ENCODE results near the gene SNRPA1. TPM values are rescaled to one million over a fixed set of nuclear protein-coding genes. Genes with fewer than 3 reads are reported as not detected.

Gene SNRPA1
- total RNA-seq, 2 experiments from 2014 or later, result 121 TPM

DNA sequence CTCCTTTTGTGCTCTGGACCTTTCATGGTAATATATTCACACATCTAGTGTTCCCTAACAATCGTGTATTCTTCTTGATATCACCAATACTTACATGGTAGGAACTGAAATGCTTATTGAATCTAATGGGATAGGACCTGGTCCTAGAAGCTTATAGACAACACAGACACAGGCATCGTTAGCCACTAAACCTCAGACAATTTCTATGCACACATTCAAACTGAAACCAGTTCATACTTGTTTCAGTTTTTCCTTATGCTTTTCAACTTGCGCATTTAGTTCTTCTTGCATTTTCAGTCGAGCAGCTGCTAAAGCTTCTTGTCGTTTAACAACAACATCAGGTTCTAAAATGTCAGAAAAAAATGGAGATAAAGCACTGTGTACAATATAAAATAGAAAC lies 20.0 kb downstream of the SNRPA1 start:
- ATAC-seq (ENCODE audit: low read depth) (no peak), DNase-seq (no peak)
- Mint-ChIP-seq H3K36me3 (peaks cover 22% of the 10 kb centered on the region), H3K4me1 (peaks cover 20% of the 10 kb centered on the region), H3K4me3 (no peak overlapping the region), H3K27me3 (no peaks in the 10 kb centered on the region), H3K9me3 (no peaks in the 10 kb centered on the region), H3K27ac (peak overlapping the region; percentile 10)
- POLR2A ChIA-PET, result interaction anchor here (0.6 to 1.7 kb wide), 2 partner anchors 16 to 20 kb away, joined by 3 to 5 read pairs; partner anchors contain the start of gene SNRPA1

DNA sequence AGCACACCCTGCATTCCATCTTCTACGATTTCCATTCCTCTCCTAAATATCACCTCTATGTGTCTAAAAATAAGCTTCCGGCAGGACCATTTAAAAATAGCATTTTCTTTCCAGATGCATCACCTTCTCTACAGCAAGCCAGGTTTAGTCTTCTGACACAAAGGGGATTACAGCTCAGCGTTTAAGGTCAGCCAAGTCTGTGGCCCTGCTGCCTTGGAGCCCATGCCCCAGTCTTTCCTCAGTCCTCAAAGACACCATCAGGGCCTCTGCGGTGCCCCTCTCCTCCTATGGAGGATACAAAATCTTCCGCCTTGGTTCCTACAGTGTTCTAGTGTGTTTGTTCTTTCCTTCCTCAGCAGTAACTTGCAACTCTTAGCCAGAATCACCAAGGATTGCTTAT lies 21.5 kb downstream of the SNRPA1 start:
- Mint-ChIP-seq H3K27me3 (no peaks in the 10 kb centered on the region), H3K4me1 (peaks cover 21% of the 10 kb centered on the region), H3K9me3 (no peaks in the 10 kb centered on the region), H3K4me3 (no peak overlapping the region), H3K36me3 (peaks cover 22% of the 10 kb centered on the region), H3K27ac (peak overlapping the region; percentile 6)
- ATAC-seq (ENCODE audit: low read depth), result no peak
- no peak for DNase-seq
- POLR2A ChIA-PET, result no interaction called here

DNA sequence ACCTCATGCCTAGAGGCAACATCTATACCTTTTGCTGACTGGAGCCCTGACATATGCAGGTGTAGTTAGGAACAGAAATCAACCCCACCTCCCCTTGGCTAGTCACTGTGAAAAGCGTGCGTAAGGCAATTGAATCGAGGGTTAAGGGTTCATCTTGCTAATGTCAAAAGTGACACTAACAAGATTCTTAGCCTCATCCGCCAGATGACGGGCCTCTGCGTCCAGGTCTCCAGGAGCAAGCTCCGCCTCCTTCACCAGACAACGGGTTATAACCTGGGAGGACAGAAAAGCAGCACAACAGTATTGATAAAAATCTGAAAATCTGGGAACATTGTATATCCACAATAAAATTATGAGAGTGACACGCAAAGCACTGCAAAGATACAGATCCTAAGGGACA lies 22.5 kb downstream of the SNRPA1 start:
- no peaks in the 10 kb centered on the region for H3K27me3 Mint-ChIP-seq
- peaks cover 22% of the 10 kb centered on the region for H3K36me3 Mint-ChIP-seq
- H3K4me1 Mint-ChIP-seq, result peaks cover 20% of the 10 kb centered on the region
- POLR2A ChIA-PET, result interaction anchor here (0.6 kb wide), 1 partner anchor 24 kb away, joined by 3 read pairs; no protein-coding TSS in a partner anchor
- H3K4me3 Mint-ChIP-seq, result no peak overlapping the region
- no peaks in the 10 kb centered on the region for H3K9me3 Mint-ChIP-seq
- H3K27ac Mint-ChIP-seq, result no peak overlapping the region
- DNase-seq (no peak), ATAC-seq (ENCODE audit: low read depth) (no peak)

DNA sequence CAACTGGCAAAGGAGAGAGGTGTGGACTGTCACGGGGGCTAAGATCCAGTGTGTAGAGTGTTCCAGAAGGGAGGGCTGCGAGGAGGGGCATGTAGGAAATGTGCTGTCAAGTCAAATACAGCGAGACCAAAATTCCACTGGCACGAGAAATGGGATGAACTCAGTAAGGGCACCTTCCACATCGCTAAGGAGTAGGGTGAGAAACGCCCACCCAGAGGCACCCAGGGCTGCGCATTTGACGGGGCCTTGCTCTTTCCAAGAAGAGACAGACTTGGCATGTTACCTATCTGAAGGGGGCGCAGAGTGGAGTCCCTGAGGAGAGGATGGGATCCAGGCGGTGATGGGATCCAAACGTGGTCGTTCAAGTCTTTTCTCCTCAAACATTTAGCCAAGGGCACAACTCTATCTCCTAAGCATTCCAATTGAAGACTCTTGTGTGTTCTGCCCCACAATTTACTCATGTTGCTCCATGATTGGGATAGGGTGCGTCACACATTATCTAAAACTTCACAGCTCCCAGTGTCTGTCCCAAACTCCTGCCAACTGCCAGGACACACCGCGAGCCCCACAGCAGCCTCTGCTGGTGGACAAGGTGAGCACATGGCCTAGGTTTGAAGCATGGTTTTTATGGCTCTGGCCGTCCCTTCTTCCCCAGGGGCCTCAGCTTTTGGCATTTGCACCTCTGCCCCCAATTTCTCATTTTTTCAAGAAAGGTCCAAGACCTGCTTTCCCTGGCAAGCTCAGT lies 25.4 kb downstream of the SNRPA1 start:
- no peak for DNase-seq
- no peaks in the 10 kb centered on the region for H3K9me3 Mint-ChIP-seq
- no peak for ATAC-seq (ENCODE audit: low read depth)
- peaks cover 17% of the 10 kb centered on the region for H3K36me3 Mint-ChIP-seq
- H3K27ac Mint-ChIP-seq, result no peak overlapping the region
- peaks cover 1% of the 10 kb centered on the region for H3K4me1 Mint-ChIP-seq
- POLR2A ChIA-PET, result no interaction called here
- no peaks in the 10 kb centered on the region for H3K27me3 Mint-ChIP-seq
- H3K4me3 Mint-ChIP-seq, result no peak overlapping the region

DNA sequence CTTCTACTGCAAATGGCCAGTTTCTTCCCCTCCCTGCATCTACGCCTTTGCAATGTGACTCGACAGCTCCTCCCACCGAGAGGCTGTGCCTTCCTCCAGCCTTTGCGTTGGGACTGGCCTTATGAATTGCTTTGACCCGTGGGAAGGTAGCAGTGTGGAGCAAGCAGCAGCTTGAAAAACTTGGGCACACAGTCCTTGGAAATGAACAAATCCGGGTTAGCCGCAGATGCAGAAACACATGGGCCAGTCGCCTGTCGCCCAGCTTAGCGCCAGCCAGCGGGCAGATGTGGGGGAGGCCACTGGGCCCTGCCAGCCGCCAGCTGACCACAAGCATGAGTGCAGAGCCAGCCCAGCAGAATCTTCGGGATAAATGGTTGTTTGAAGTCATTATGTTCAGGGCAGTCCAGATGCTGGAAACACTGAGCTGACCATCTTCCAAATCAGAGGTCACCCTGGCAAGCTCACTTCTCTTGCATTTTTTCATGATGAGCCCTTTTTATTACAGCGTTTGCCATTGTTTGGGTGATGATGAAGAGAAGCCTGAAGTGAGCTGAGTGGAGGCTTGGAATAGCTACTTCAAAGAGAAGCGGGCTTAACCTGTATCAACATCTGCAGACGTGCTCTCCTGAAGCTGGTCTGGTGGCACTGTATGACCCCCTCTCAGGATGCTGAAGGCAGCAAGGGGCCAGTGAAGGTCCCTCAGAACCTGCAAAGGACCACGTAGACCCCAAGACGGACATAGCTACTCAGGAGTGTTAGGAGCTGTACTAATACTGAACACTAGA lies 27.5 kb downstream of the SNRPA1 start:
- no peak for DNase-seq
- Mint-ChIP-seq H3K27me3 (no peaks in the 10 kb centered on the region), H3K9me3 (no peaks in the 10 kb centered on the region), H3K4me3 (no peak overlapping the region), H3K27ac (no peak overlapping the region), H3K36me3 (peaks cover 11% of the 10 kb centered on the region), H3K4me1 (peaks cover 6% of the 10 kb centered on the region)
- ATAC-seq (ENCODE audit: low read depth), result no peak
- POLR2A ChIA-PET, result interaction anchor here (0.9 kb wide), 1 partner anchor 9 kb away, joined by 3 read pairs; no protein-coding TSS in a partner anchor

DNA sequence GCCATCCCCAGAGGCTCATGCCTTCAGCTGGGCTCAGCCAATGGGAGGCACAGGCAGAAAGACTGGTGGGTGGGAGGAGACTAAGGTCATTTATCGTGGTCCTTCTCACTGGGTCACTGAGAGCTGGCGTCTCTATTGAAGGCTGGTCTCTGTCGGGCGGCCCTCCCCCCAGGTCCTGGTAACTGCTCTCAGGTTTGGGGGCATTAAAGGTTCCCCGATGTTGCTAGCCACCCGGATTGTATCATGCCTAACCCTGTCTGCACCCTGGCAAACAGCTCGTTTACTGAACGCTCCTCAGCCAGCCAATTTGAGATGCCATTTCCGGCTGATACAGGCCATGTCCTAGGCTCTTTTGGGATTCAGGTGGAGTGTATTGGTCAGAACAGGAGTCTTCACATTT lies 28.3 kb downstream of the SNRPA1 start:
- peaks cover 6% of the 10 kb centered on the region for H3K4me1 Mint-ChIP-seq
- peaks cover 3% of the 10 kb centered on the region for H3K27me3 Mint-ChIP-seq
- no peak for ATAC-seq (ENCODE audit: low read depth)
- POLR2A ChIA-PET, result no interaction called here
- no peak for DNase-seq
- H3K36me3 Mint-ChIP-seq, result peaks cover 10% of the 10 kb centered on the region
- no peak overlapping the region for H3K27ac Mint-ChIP-seq
- H3K9me3 Mint-ChIP-seq, result no peaks in the 10 kb centered on the region
- no peak overlapping the region for H3K4me3 Mint-ChIP-seq

DNA sequence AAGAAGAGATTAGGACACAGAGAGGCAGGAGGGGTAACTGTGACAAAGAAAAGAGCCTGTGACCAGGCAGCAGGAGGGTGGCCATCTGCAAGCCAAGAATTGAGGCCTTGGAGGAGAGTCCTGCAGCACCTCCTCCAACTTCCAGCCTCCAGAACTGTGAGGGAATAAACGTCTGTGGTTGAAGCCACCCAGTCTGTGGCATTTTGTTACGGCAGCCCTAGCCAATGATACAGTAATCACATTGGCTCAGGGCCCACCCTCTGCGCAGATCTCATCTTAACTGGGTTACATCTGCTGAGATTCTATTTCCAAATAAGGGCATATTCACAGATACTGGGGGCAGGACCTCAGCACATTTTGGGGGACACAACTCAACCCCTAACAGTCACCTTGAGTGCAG lies 29.0 kb downstream of the SNRPA1 start:
- DNase-seq (no peak), ATAC-seq (ENCODE audit: low read depth) (no peak)
- no peaks in the 10 kb centered on the region for H3K9me3 Mint-ChIP-seq
- peaks cover 3% of the 10 kb centered on the region for H3K36me3 Mint-ChIP-seq
- peaks cover 6% of the 10 kb centered on the region for H3K4me1 Mint-ChIP-seq
- H3K27ac Mint-ChIP-seq, result no peak overlapping the region
- POLR2A ChIA-PET, result no interaction called here
- H3K4me3 Mint-ChIP-seq, result no peak overlapping the region
- peaks cover 3% of the 10 kb centered on the region for H3K27me3 Mint-ChIP-seq

DNA sequence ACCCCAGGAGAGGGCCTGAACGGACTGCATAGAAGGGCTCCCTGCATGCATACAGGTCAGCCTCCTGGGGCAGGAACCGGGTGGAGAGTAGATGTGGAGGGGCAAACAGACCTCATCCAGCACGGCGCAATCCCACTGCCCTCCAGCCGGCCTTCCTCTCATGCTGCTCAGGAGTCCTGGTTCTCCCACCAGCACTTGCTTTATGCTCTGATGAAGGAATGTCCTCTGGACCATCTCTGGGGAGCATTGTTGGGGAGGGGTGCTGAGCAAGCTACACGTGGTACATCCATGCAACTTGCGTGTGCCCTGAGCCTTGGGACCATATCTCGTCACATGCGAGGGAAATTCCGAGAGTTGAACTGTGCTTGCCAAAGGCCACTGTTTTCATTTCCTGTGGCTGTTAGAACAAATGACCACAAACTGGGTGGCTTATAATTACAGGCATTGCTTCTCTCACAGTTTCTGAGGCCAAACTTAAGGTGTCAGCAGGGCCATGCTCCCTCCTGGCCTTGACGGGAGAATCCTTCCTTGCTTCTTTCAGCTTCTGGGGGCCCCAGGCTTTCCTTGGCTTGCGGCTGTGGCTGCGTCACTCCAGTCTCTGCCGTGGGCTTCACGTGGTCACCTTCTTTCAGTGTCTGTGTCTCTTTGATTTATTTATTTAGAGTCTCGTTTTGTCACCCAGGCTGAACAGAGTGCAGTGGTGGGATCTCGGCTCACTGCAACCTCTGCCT lies 30.0 kb downstream of the SNRPA1 start:
- Mint-ChIP-seq H3K36me3 (peaks cover 2% of the 10 kb centered on the region), H3K27me3 (peaks cover 3% of the 10 kb centered on the region), H3K4me1 (peaks cover 6% of the 10 kb centered on the region), H3K4me3 (no peak overlapping the region), H3K27ac (no peak overlapping the region), H3K9me3 (no peaks in the 10 kb centered on the region)
- ATAC-seq (ENCODE audit: low read depth) (no peak), DNase-seq (no peak)
- POLR2A ChIA-PET, result no interaction called here

DNA sequence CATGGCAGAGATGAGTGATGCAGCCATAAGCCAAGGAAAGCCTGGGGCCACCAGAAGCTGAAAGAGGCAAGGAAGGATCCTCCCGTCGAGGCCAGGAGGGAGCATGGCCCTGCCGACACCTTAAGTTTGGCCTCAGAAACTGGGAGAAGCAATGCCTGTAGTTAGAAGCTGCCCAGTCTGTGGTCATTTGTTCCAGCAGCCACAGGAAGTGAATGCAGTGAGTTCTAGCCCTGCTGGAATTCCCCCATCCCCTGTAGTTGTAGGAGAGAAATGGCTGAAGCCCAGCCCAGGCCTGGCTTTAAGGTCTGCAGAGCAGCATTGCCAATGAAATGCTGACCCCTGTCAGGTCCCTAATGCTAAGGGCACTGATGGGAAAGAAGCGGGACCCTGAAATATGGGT lies 31.0 kb downstream of the SNRPA1 start:
- POLR2A ChIA-PET, result no interaction called here
- no peak overlapping the region for H3K4me3 Mint-ChIP-seq
- no peaks in the 10 kb centered on the region for H3K36me3 Mint-ChIP-seq

DNA sequence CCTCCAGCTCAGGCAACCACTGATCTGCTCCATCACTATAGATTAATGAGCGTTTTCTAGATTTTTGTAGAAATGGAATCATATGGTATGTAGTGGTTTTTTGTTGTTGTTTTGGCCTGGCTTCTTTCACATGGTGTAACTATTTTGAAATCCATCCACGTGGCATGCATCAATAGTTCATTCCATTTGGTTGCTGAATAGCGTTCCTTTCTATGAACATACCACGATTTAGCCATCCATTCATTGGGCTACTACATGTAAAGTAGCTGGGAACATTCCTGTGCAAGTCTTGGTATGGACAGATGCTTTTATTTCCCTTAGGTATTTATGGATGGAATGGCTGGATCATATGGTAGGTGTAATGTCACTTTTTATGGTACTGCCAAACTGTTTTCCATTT lies 32.5 kb downstream of the SNRPA1 start:
- no peak overlapping the region for H3K4me3 Mint-ChIP-seq
- peaks cover 14% of the 10 kb centered on the region for H3K27me3 Mint-ChIP-seq
- DNase-seq, result no peak
- POLR2A ChIA-PET, result interaction anchor here (1.2 kb wide), 1 partner anchor 11 kb away, joined by 5 read pairs; the partner anchor contains the start of gene CHSY1
- H3K27ac Mint-ChIP-seq, result no peak overlapping the region
- ATAC-seq (ENCODE audit: low read depth), result no peak
- H3K4me1 Mint-ChIP-seq, result peaks cover 4% of the 10 kb centered on the region
- no peaks in the 10 kb centered on the region for H3K9me3 Mint-ChIP-seq
- no peaks in the 10 kb centered on the region for H3K36me3 Mint-ChIP-seq

More for the DNA sequence above, 31.0 kb downstream of the SNRPA1 start:
- Mint-ChIP-seq H3K4me1 (peaks cover 6% of the 10 kb centered on the region), H3K27ac (no peak overlapping the region), H3K27me3 (peaks cover 10% of the 10 kb centered on the region), H3K9me3 (no peaks in the 10 kb centered on the region)
- DNase-seq (no peak), ATAC-seq (ENCODE audit: low read depth) (no peak)

DNA sequence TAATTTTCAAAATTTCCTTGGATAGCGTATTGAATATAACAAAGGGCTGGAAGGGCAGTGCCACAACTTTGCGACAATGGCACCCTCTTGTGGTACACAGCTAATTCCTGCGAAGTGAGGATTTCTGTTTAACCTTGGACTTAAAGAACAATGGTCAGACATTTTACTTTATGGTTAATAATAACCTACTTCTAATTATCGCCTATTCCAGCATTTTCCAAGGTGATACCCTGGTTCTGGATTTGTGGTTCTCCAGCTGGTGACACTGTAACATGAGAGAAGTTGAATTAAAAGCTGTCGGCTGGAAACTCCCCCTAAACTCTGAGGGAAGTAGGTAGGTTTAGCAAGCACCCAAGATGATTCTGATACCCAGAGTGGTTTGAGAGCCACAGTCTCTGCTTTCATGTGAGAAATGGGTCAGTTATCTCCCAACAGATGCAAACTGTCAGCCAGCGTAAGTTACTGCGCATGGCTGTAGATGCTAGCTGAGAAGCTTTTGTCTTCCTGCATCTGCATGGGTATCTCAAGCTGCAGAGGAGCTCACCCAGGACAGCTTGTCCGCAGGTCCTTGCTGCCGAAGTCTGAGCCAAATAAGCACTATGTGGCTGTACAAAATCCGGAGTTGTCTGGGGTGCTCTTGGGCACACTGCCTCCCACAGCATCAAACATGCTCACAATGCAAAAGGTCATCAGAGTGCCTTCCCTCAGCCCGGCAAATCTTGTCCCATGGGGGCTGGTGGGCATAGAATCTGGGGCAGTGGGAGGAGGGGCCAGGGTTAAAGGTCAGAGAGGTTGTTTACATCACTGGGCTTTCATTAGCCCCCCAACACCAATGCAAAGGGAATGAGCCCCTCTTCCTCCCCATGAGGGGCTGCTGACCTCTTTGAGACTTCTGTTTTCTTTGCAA lies 36.6 kb downstream of the SNRPA1 start:
- no peaks in the 10 kb centered on the region for H3K9me3 Mint-ChIP-seq
- no peak overlapping the region for H3K4me3 Mint-ChIP-seq
- no peak for DNase-seq
- peaks cover 14% of the 10 kb centered on the region for H3K27me3 Mint-ChIP-seq
- no peaks in the 10 kb centered on the region for H3K36me3 Mint-ChIP-seq
- POLR2A ChIA-PET, result interaction anchor here (1.0 kb wide), 1 partner anchor 243 kb away, joined by 3 read pairs; no protein-coding TSS in a partner anchor
- peaks cover 18% of the 10 kb centered on the region for H3K4me1 Mint-ChIP-seq
- H3K27ac Mint-ChIP-seq, result no peak overlapping the region
- peak; percentile 51 for ATAC-seq (ENCODE audit: low read depth)

DNA sequence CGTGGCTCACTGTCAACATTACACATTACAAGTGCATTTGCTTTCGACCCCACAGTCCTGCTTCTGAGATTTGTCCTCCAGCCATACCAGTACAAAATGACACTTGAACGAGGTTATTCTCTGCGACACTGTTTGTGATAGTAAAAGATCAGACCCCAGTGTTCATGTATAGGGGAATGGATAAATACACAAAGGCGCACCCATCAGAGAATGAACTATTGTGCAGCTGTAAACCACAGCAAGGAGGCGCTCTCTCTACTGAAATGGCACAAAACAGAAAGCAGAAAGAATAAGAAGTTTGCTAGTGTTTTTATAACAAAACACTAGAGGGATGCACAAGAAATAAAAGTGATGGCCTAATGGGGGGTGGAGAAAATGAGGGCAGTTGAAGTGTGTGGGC lies 38.3 kb downstream of the SNRPA1 start:
- no peak overlapping the region for H3K4me3 Mint-ChIP-seq
- H3K9me3 Mint-ChIP-seq, result no peaks in the 10 kb centered on the region
- no peaks in the 10 kb centered on the region for H3K36me3 Mint-ChIP-seq
- peaks cover 10% of the 10 kb centered on the region for H3K27me3 Mint-ChIP-seq
- H3K4me1 Mint-ChIP-seq, result peaks cover 28% of the 10 kb centered on the region
- H3K27ac Mint-ChIP-seq, result no peak overlapping the region
- POLR2A ChIA-PET, result no interaction called here
- ATAC-seq (ENCODE audit: low read depth), result no peak
- DNase-seq, result no peak
